Mucosa of gallbladder (tissue), 1 donor: ENCODE measurements around the gene MAGI1. TPM values are rescaled to one million over a fixed set of nuclear protein-coding genes. Genes with fewer than 3 reads are reported as not detected.

ENCODE experiments used
- DNase-seq: peaks from one replicate; pipeline ENCODE4 v3.0.0-alpha.2; 2020; ENCODE audit warnings: low spot score
- total RNA-seq: library from RNA; stranded (reverse); gene quantifications from one replicate; pipeline ENCODE4 v1.2.1, GENCODE V29; 2021
- donor health status: DM: no; HTN: no; CAD: no.

Gene MAGI1
- total RNA-seq, 1 donor from 2014 or later, result 87.4 TPM

- DNase-seq, result no peak
These were observed 231.5 kb downstream of the MAGI1 start for GRCh38 chr3:65807225-65807624.

DNA sequence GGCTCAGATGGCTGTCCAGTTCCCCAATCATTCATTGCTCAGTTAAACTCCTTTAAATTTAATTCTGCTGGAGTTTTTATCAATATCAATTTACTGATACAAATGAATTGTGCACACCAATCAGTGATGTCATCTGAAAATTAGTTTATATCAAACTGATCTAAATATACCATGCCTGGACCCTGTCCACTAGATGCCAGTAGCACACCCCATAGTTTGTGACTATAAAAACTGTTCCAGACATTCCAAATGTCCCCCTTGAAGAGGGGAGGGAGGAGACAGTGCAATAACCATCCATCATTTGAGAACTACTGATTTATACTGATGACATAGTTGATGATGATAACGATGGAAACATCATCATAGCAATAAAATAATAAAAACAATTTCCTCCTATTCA lies 232.1 kb downstream of the MAGI1 start:
- no peak for DNase-seq

GRCh38 chr3:65796676-65797075 lies 242.0 kb downstream of the MAGI1 start:
- DNase-seq, result no peak

GRCh38 chr3:65795166-65795565 lies 243.6 kb downstream of the MAGI1 start:
- DNase-seq, result no peak

DNA sequence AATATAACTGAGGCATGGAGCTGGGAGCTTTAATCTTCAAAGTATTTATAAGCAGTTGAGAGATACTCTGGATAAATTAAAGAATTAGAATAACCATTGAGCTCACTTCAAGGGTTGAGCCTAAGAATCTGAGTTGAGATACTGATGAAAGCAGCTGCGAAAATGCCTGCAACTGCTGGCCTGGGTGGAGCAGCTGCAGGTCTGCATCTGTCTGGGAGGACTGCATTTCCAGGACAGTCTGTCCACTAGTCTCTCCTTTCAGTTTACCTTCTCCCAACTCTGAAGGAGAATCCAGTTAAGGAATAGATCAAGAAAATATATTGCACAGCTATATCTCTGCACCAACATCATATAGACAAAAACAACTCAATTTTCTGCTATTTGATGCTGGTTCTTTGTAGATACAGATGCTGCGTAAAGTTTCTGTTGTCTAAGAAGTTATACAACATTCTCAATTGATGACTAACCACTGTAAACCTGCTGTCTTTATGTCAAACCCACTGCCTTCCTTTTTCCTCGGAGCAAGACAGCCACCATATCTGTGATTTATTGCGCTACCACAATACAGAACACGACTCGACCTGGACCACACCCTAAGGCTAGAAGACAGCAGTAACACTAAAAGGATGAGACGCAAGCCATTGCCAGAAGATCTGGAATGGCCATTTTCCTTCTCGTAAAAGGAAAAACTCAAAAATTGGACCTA lies 245.1 kb downstream of the MAGI1 start:
- no peak for DNase-seq

DNA sequence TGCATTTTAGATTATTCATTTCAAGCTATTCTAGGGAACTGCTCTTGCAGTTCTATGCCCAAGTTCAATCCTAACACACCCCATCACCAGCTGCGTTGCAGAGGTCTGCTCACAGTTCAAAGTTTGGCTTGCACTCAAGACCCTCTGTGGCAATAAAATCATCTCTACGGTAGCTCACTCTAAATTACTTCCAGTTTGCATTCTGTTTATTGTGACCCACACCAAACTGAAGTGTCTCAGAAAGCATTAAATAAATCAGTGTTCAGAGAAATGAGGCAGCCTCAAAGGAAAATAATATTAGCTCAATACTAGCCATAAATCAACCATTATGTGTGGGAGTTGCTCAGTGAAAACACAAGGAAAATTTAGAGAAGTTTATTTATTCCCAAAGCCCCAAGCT lies 250.3 kb downstream of the MAGI1 start:
- no peak for DNase-seq

DNA sequence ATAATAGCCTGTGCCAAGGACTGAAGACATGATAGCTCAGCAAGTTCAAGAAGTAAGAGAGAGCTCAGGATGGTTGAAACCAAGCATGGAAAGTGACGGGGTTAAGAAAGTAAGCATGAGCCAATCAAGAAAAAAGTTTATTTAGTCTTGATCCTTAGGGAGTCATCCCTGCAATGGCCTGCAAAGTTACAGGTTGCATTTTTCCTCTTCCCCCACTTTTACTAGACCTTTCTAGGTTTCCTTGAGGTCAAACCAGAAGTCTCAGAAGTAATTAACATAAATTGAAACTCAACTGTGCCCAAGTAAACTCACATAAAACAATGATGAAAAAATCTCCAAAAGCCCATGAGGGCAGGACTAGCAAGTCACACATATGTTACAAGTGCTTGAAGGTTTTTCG lies 250.9 kb downstream of the MAGI1 start:
- DNase-seq, result no peak

- no peak for DNase-seq
These were observed 251.4 kb downstream of the MAGI1 start for GRCh38 chr3:65787340-65787739.

DNA sequence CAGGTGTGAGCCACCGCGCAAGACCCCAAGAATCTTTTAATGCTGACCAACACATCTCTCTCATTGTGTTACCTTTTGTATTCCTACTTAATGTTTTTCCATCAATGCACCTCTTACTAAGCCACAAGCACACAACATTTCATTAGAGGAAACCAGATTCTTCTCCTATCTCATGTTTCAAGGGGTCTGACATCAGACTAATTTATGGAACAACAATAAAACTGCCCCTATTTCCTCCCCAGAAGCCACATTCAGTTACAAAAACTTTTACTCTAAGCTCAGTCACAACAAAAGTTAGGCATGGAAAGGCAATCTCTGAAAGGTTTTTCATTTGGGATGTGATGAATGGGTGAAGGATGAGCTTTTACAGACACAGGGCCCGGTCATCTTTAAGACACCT lies 251.8 kb downstream of the MAGI1 start:
- DNase-seq, result no peak

GRCh38 chr3:65785065-65785645 lies 253.6 kb downstream of the MAGI1 start:
- DNase-seq, result no peak

- no peak for DNase-seq
These were observed 255.6 kb downstream of the MAGI1 start for GRCh38 chr3:65783117-65783516.

GRCh38 chr3:65781594-65781993 lies 257.1 kb downstream of the MAGI1 start:
- DNase-seq, result no peak

DNA sequence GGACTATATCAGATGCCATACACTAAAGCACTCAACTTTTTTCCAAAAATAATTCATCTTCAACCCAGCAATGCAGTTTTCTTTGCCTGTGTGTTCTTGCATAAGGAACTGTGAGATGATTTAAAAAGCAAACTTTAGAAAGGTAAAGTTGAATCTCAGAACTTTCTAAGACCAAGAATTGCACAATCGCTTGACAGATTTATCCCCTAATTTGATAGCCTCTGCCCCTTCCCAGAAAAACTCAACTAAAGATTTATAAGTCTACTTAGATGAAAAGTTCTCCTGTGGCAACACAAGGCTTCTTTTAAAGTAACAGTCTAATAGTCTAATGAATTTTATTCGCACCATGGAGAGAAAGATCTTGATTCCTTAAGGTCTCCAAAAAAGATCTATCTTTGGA lies 259.3 kb downstream of the MAGI1 start:
- DNase-seq, result no peak

- no peak for DNase-seq
These were observed 259.8 kb downstream of the MAGI1 start for GRCh38 chr3:65778968-65779367.

DNA sequence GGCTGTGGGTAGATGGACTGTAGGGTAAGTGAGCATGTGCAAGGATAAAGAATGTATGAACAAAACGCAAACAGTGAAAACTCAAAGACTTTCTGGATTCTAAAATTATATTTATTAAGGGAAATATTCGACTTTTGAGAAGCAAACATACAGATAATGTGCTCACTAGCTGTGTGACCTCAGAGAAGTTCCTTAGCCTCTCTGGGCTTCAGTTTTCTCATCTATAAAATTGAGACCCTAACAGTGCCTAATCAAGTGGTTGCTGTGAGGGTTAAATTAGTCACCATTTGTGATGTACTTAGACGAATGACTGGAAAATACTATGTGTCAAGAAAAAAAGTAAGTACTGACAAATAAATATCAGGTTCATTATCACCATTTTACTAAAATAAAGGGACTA lies 261.7 kb downstream of the MAGI1 start:
- DNase-seq, result no peak

DNA sequence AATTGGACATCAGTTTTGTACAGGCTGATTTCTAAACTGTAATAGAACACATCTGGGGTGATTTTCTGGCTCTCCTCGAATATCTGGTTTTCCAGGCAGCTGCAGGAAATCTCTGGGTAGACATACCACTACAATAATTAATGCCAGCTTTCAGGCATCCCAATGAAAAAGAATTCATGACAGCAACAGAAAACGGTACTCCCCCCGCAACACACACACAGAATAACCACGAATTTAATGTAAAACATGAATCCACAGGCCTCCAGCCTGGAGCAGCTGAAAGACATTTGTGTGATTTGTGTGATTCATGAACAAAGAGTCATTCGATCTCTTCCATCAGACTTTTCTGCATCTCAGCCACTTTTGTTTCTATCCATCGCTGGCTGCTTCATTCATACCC lies 262.2 kb downstream of the MAGI1 start:
- DNase-seq, result no peak

DNA sequence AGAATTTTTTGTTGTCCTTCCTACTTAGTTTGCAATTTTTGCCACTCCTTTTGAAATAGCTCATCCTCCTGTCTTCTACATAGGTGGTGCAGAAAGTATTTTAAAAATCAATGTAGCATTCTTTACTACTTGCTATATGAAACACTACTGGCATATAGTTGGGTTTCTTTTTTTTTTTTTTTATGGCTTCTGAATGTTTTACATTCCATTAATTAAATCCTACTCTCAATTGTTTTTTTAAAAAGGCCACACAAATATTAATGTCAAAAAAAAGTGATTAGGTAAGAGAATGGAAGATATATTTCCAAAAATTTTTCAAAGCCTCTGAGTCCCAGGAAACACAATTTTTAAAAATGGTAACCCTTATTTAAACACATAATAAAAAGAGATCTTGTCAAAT lies 262.6 kb downstream of the MAGI1 start:
- DNase-seq, result no peak

- DNase-seq, result no peak
These were observed 266.0 kb downstream of the MAGI1 start for GRCh38 chr3:65772758-65773157.

DNA sequence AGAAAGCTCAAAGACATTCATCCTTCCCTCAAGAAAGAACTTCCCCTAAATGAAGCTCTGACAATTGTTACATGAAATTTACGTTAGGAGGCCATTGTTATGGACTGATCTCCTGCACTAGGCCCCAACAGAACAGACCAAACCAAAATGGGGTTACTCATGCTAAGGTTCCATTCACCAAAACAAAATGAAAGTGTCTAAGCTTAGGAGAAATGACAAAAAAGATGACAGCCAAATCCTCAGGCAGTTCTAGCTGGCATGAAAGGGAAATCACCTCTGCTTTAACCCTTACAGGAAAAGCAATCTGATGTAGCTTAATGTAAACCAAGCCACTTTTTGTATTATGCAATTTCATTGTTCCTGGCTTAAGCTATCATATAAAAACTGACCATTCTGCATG lies 271.2 kb downstream of the MAGI1 start:
- DNase-seq, result no peak

DNA sequence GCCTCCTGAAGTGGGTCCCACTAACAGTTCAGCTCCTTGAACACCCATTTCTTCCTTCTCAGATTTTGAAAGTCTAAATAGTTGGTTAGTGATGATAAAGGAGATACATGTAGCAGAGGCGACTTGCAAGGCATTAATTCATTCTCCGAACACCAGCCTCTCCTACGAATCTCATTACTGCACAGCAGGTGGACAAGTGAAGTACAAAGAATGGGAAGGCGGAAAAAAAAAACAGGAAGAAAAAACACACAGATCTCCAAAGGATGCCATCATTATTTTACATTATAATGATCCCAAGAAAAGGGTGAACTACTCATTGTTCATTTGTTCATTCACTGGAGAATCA lies 276.5 kb downstream of the MAGI1 start:
- no peak for DNase-seq

- DNase-seq, result no peak
These were observed 277.1 kb downstream of the MAGI1 start for GRCh38 chr3:65761446-65762234.

DNA sequence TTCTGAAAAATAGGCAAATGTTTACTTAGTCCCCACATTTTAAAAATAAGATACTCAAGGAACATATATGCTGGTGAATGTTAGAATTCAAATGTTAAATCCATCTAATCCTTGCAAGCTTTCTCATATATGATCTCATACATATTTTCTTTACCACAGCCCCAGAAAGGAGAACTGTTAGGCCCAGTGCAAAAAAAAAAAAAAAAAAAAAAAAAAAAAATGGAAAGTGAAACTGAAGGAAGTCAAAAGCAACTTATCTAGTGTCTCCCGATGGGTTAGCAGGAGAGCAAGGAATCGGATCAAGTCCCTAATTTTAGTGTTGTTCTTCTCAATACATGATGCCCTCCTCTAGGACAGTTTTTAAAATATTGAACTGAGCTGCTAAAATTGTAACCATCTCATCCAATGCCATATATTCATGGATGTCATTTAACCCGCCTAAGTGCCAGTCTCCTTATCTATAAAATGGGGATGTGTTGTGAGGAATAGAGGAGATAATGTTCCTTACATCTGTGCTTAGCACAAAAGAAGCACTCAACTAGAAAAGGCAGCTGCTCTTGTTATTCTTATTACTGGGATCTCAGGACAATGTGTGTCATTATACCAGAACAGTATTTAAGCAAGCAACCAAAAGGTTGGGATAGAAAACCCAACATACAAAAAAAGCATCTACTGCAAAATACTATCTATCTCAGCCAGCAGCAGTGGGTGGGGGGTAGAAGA lies 279.7 kb downstream of the MAGI1 start:
- no peak for DNase-seq

DNA sequence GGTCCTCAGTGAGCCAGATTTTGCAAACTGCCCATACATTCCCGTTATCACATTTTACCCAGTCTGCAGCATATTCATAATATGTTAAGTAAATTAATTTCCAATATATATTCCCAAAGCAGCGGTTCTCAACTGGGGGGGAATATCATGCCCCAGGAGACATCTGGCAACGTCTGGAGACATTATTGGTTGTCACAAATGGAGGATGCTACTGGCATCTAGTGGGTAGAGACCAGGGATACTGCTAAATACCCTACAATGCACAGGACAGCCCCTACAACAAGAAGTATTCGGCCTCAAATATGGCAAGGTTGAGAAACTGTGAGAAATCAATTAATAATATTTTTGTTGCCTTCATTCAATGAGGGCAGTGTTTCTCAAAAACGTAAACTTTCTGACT lies 280.3 kb downstream of the MAGI1 start:
- no peak for DNase-seq
